ENCODE measurements around the gene GABRB3.

GABRB3 gene

GRCh38 chr15:26555898-26556297, 217.0 kb downstream of the GABRB3 start:
- Histone ChIP-seq H3K79me2 (ENCODE audit: control insufficient read depth, insufficient read depth, low read length, unreplicated experiment) (no peaks in the 10 kb centered on the region), H3K4me3 (ENCODE audit: low read depth, low read length) (no peak overlapping the region), H3K4me1 (ENCODE audit: control insufficient read depth, insufficient read depth, low read length, unreplicated experiment) (no peaks in the 10 kb centered on the region), H3K27ac (ENCODE audit: low read depth, low read length) (no peak overlapping the region), H3K36me3 (ENCODE audit: insufficient read depth, low read length) (no peaks in the 10 kb centered on the region), H2AFZ (ENCODE audit: low read length, unreplicated experiment) (no peak overlapping the region), H3K27me3 (ENCODE audit: insufficient read depth, low read length) (no peaks in the 10 kb centered on the region)

- H3K27me3 ChIP-seq (ENCODE audit: insufficient read depth, low read length), result no peaks in the 10 kb centered on the region
Observed at GRCh38 chr15:26551473-26551872, 221.4 kb downstream of the GABRB3 start.

GRCh38 chr15:26550880-26551279, 222.0 kb downstream of the GABRB3 start:
- Histone ChIP-seq H3K79me2 (ENCODE audit: control insufficient read depth, insufficient read depth, low read length, unreplicated experiment) (no peaks in the 10 kb centered on the region), H3K36me3 (ENCODE audit: insufficient read depth, low read length) (no peaks in the 10 kb centered on the region), H3K27ac (ENCODE audit: low read depth, low read length) (no peak overlapping the region), H3K4me3 (ENCODE audit: low read depth, low read length) (no peak overlapping the region), H3K4me1 (ENCODE audit: control insufficient read depth, insufficient read depth, low read length, unreplicated experiment) (no peaks in the 10 kb centered on the region), H3K27me3 (ENCODE audit: insufficient read depth, low read length) (no peaks in the 10 kb centered on the region), H2AFZ (ENCODE audit: low read length, unreplicated experiment) (no peak overlapping the region)

More at GRCh38 chr15:26551473-26551872, 221.4 kb downstream of the GABRB3 start:
- H2AFZ ChIP-seq (ENCODE audit: low read length, unreplicated experiment), result no peak overlapping the region
- H3K4me1 ChIP-seq (ENCODE audit: control insufficient read depth, insufficient read depth, low read length, unreplicated experiment), result no peaks in the 10 kb centered on the region
- H3K4me3 ChIP-seq (ENCODE audit: low read depth, low read length), result no peak overlapping the region
- no peaks in the 10 kb centered on the region for H3K79me2 ChIP-seq (ENCODE audit: control insufficient read depth, insufficient read depth, low read length, unreplicated experiment)
- H3K36me3 ChIP-seq (ENCODE audit: insufficient read depth, low read length), result no peaks in the 10 kb centered on the region
- no peak overlapping the region for H3K27ac ChIP-seq (ENCODE audit: low read depth, low read length)

GRCh38 chr15:26537663-26538062, 235.2 kb downstream of the GABRB3 start:
- no peak overlapping the region for H2AFZ ChIP-seq (ENCODE audit: low read length, unreplicated experiment)
- no peak overlapping the region for H3K4me3 ChIP-seq (ENCODE audit: low read depth, low read length)
- no peak overlapping the region for H3K27ac ChIP-seq (ENCODE audit: low read depth, low read length)
- no peaks in the 10 kb centered on the region for H3K79me2 ChIP-seq (ENCODE audit: control insufficient read depth, insufficient read depth, low read length, unreplicated experiment)
- no peaks in the 10 kb centered on the region for H3K4me1 ChIP-seq (ENCODE audit: control insufficient read depth, insufficient read depth, low read length, unreplicated experiment)
- no peaks in the 10 kb centered on the region for H3K27me3 ChIP-seq (ENCODE audit: insufficient read depth, low read length)
- no peaks in the 10 kb centered on the region for H3K36me3 ChIP-seq (ENCODE audit: insufficient read depth, low read length)

GRCh38 chr15:26531489-26531888, 241.4 kb downstream of the GABRB3 start:
- Histone ChIP-seq H3K27me3 (ENCODE audit: insufficient read depth, low read length) (no peaks in the 10 kb centered on the region), H3K27ac (ENCODE audit: low read depth, low read length) (no peak overlapping the region), H3K36me3 (ENCODE audit: insufficient read depth, low read length) (no peaks in the 10 kb centered on the region), H2AFZ (ENCODE audit: low read length, unreplicated experiment) (no peak overlapping the region), H3K79me2 (ENCODE audit: control insufficient read depth, insufficient read depth, low read length, unreplicated experiment) (no peaks in the 10 kb centered on the region), H3K4me1 (ENCODE audit: control insufficient read depth, insufficient read depth, low read length, unreplicated experiment) (no peaks in the 10 kb centered on the region), H3K4me3 (ENCODE audit: low read depth, low read length) (no peak overlapping the region)

DNA sequence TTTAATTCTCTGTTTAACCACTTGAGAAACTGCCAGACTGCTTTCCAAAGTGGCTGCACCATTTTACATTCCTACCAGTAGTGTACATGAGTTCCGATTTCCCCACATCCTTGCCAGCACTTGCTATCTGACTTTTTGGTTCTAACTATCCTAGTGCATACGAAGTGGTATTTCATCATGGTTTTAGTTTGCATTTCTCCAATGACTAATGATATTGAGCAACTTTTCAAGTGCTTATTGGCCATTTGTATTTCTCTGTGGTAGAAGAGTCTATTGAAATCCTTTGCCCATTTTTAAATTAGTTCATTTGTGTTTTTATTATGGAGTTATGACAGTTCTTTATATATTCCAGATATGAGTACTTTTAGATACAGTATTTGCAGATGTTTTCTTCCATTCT, 247.8 kb downstream of the GABRB3 start:
- Histone ChIP-seq H3K4me3 (ENCODE audit: low read depth, low read length) (no peak overlapping the region), H3K27ac (ENCODE audit: low read depth, low read length) (no peak overlapping the region), H3K27me3 (ENCODE audit: insufficient read depth, low read length) (no peaks in the 10 kb centered on the region), H2AFZ (ENCODE audit: low read length, unreplicated experiment) (no peak overlapping the region), H3K79me2 (ENCODE audit: control insufficient read depth, insufficient read depth, low read length, unreplicated experiment) (no peaks in the 10 kb centered on the region), H3K36me3 (ENCODE audit: insufficient read depth, low read length) (no peaks in the 10 kb centered on the region), H3K4me1 (ENCODE audit: control insufficient read depth, insufficient read depth, low read length, unreplicated experiment) (no peaks in the 10 kb centered on the region)

- Histone ChIP-seq H3K79me2 (ENCODE audit: control insufficient read depth, insufficient read depth, low read length, unreplicated experiment) (no peaks in the 10 kb centered on the region), H3K27ac (ENCODE audit: low read depth, low read length) (no peak overlapping the region), H2AFZ (ENCODE audit: low read length, unreplicated experiment) (no peak overlapping the region), H3K36me3 (ENCODE audit: insufficient read depth, low read length) (no peaks in the 10 kb centered on the region), H3K4me3 (ENCODE audit: low read depth, low read length) (no peak overlapping the region), H3K4me1 (ENCODE audit: control insufficient read depth, insufficient read depth, low read length, unreplicated experiment) (no peaks in the 10 kb centered on the region), H3K27me3 (ENCODE audit: insufficient read depth, low read length) (no peaks in the 10 kb centered on the region)
Observed at GRCh38 chr15:26521691-26522198, 251.1 kb downstream of the GABRB3 start.

DNA sequence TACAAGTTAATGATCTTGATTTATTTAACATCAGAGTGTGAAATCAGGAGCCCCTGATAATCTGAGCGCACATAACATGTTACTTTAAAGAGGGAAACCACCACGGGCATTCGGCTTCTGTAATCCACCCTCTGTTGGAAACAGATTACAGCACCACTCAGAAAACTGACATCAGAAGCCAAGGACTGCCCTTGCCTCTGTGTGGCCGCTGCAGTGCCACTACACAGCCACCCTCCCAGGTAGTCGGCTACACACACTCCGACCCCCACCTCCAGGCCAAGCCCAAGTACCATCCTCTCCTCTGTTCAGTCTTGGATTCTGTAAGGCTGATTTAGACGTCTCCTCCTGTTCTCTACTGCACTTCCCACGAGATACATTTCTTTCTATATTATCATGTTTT, 251.7 kb downstream of the GABRB3 start:
- no peak overlapping the region for H2AFZ ChIP-seq (ENCODE audit: low read length, unreplicated experiment)
- H3K4me1 ChIP-seq (ENCODE audit: control insufficient read depth, insufficient read depth, low read length, unreplicated experiment), result no peaks in the 10 kb centered on the region
- no peak overlapping the region for H3K4me3 ChIP-seq (ENCODE audit: low read depth, low read length)
- no peaks in the 10 kb centered on the region for H3K27me3 ChIP-seq (ENCODE audit: insufficient read depth, low read length)
- no peaks in the 10 kb centered on the region for H3K79me2 ChIP-seq (ENCODE audit: control insufficient read depth, insufficient read depth, low read length, unreplicated experiment)
- no peak overlapping the region for H3K27ac ChIP-seq (ENCODE audit: low read depth, low read length)
- H3K36me3 ChIP-seq (ENCODE audit: insufficient read depth, low read length), result no peaks in the 10 kb centered on the region

DNA sequence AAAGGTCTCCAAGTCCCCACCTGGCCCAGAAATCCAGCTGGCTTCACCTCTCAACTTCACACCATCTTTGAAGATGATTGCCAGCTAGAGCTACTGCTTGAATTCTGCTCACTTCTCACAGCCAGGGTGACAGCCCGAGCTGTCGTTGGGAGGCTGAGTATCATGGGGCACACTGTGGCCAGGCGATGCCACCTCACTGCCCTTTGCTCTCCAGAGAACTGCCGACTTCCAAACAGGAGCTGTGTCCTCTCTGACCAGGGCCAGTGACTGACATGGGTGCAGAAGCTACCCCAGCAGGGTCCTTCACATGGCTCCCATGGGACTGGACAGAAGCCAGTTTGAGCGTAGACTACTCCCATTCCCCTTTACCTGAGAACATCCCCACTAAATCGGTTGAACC, 254.0 kb downstream of the GABRB3 start:
- no peaks in the 10 kb centered on the region for H3K79me2 ChIP-seq (ENCODE audit: control insufficient read depth, insufficient read depth, low read length, unreplicated experiment)
- H3K36me3 ChIP-seq (ENCODE audit: insufficient read depth, low read length), result no peaks in the 10 kb centered on the region
- H2AFZ ChIP-seq (ENCODE audit: low read length, unreplicated experiment), result no peak overlapping the region
- no peaks in the 10 kb centered on the region for H3K4me1 ChIP-seq (ENCODE audit: control insufficient read depth, insufficient read depth, low read length, unreplicated experiment)
- H3K27ac ChIP-seq (ENCODE audit: low read depth, low read length), result no peak overlapping the region
- H3K4me3 ChIP-seq (ENCODE audit: low read depth, low read length), result no peak overlapping the region
- H3K27me3 ChIP-seq (ENCODE audit: insufficient read depth, low read length), result no peaks in the 10 kb centered on the region

DNA sequence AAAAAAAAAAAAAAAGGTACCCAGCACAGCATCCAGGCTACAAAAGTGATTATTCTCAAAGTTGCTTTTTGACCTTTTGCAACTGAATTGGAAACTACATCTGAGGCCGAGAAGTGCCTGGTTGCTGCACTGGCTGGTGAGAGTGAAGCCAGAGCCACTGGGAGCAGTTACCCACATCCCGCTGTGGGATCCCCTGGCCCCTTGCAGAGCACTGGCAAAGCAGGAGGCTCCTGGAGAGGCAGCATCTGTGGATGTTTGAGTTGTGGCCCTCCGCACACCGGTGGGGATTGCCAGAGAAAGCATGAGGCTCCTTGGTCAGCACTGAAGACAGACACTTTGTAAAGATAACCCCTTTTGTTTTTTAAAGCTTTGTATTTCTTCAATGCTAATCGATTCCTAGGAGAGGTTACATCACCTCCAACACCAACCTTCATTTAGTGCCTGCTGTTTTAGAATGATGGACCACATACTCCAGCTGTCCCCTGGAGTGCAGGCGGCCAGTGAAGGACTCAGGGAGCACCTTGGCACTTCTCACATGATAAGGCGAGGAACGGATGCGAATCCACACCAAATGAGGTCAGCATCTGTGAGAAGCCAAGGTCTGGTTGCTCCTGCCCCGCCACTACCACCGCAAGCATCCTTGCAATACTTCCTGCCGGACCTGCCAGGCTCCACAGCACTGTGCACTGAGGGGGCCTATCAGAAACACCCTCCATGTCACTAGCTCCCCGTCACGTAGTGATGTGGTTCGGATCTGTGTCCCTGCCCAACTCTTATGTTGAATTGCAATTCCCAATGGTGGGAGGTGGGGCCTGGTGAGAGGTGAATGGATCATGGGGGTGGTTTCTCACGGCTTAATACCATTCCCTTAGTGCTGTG, 256.5 kb downstream of the GABRB3 start:
- no peak overlapping the region for H3K4me3 ChIP-seq (ENCODE audit: low read depth, low read length)
- H3K27ac ChIP-seq (ENCODE audit: low read depth, low read length), result no peak overlapping the region
- no peak overlapping the region for H2AFZ ChIP-seq (ENCODE audit: low read length, unreplicated experiment)
- no peaks in the 10 kb centered on the region for H3K4me1 ChIP-seq (ENCODE audit: control insufficient read depth, insufficient read depth, low read length, unreplicated experiment)
- H3K79me2 ChIP-seq (ENCODE audit: control insufficient read depth, insufficient read depth, low read length, unreplicated experiment), result no peaks in the 10 kb centered on the region
- no peaks in the 10 kb centered on the region for H3K27me3 ChIP-seq (ENCODE audit: insufficient read depth, low read length)
- no peaks in the 10 kb centered on the region for H3K36me3 ChIP-seq (ENCODE audit: insufficient read depth, low read length)

GRCh38 chr15:26504009-26504408, 268.9 kb downstream of the GABRB3 start:
- Histone ChIP-seq H3K27ac (ENCODE audit: low read depth, low read length) (no peak overlapping the region), H3K4me1 (ENCODE audit: control insufficient read depth, insufficient read depth, low read length, unreplicated experiment) (no peaks in the 10 kb centered on the region), H3K4me3 (ENCODE audit: low read depth, low read length) (no peak overlapping the region), H2AFZ (ENCODE audit: low read length, unreplicated experiment) (no peak overlapping the region), H3K27me3 (ENCODE audit: insufficient read depth, low read length) (no peaks in the 10 kb centered on the region), H3K79me2 (ENCODE audit: control insufficient read depth, insufficient read depth, low read length, unreplicated experiment) (no peaks in the 10 kb centered on the region), H3K36me3 (ENCODE audit: insufficient read depth, low read length) (no peaks in the 10 kb centered on the region)

Data from ACC112 (cell line).